GM18951 (cell line): ENCODE results near the gene CES3.

ENCODE experiments used
- POLR2A ChIP-seq: IDR thresholded peaks from 4 replicates; pipeline ENCODE4 v1.6.1; 2011; ENCODE audit warnings: mild to moderate bottlenecking; ENCODE audit not compliant: insufficient read length, insufficient read depth; ENCODE audit errors: extremely low read depth
- in situ Hi-C: fragments of 300-500 bp; cut with MboI; formaldehyde crosslinking; loops from one replicate; pipeline ENCODE4 v1.12.0; 2022; ENCODE audit warnings: low sequenced_read_pairs, mixed read lengths, inconsistent platforms; ENCODE audit not compliant: unreplicated experiment

CES3 gene

GRCh38 chr16:66961065-66961744 is at the start of gene CES3:
CES3 (plus strand) TSS chr16:66961266; CDS start chr16:66961308, 42 bp downstream.
- no peak for TF ChIP-seq POLR2A
- in situ Hi-C loops: loop anchor here (25.0 kb wide), 1 partner anchor 451 kb away; the partner anchor contains the start of gene ZDHHC1

GRCh38 chr16:66911801-66912200 is 49.3 kb upstream of the CES3 start:
- in situ Hi-C loops: no loop called here
- no peak for TF ChIP-seq POLR2A

GRCh38 chr16:66913081-66913480 is 48.0 kb upstream of the CES3 start:
- in situ Hi-C loops: no loop called here
- TF ChIP-seq POLR2A: no peak

GRCh38 chr16:66913711-66914110 is 47.4 kb upstream of the CES3 start:
- TF ChIP-seq POLR2A: no peak
- in situ Hi-C loops: no loop called here

GRCh38 chr16:66914541-66914940 is 46.5 kb upstream of the CES3 start:
- no peak for TF ChIP-seq POLR2A
- in situ Hi-C loops: no loop called here

GRCh38 chr16:66915041-66915440 is 46.0 kb upstream of the CES3 start:
- TF ChIP-seq POLR2A: no peak
- in situ Hi-C loops: no loop called here

- no peak for TF ChIP-seq POLR2A
- in situ Hi-C loops: no loop called here
Measured at GRCh38 chr16:66916518-66916917, 44.5 kb upstream of the CES3 start.

- no peak for TF ChIP-seq POLR2A
- in situ Hi-C loops: no loop called here
Measured at GRCh38 chr16:66917741-66918140, 43.3 kb upstream of the CES3 start.

- no peak for TF ChIP-seq POLR2A
- in situ Hi-C loops: no loop called here
Measured at GRCh38 chr16:66918355-66918754, 42.7 kb upstream of the CES3 start.

GRCh38 chr16:66918803-66919568 is 42.1 kb upstream of the CES3 start, which contains the start of gene CDH16:
CDH16 (minus strand) TSS chr16:66918885; CDS start chr16:66918065, 820 bp downstream.
- TF ChIP-seq POLR2A: no peak
- in situ Hi-C loops: no loop called here

GRCh38 chr16:66919569-66920298 is 41.3 kb upstream of the CES3 start:
- in situ Hi-C loops: no loop called here
- TF ChIP-seq POLR2A: no peak

GRCh38 chr16:66920299-66920590 is 40.8 kb upstream of the CES3 start:
- TF ChIP-seq POLR2A: no peak
- in situ Hi-C loops: no loop called here

GRCh38 chr16:66920924-66921680 is 40.0 kb upstream of the CES3 start:
- TF ChIP-seq POLR2A: no peak
- in situ Hi-C loops: no loop called here
